GM23338 (cell line): Measurements from ENCODE around the gene PUS1. TPM values are rescaled to one million over a fixed set of nuclear protein-coding genes. Genes with fewer than 3 reads are reported as not detected.

Source experiments
- ATAC-seq: fragments of 200-7000 bp; cut with Tn5 transposase; 3 replicates; pipeline ENCODE4 v1.9.1; 2020
- DNase-seq: peaks from one replicate; pipeline ENCODE4 v3.0.0-alpha.2; 2015; ENCODE audit warnings: low spot score
- H2AFZ ChIP-seq: fragments of 200-600 bp; sonication (generic); 2 replicates; pipeline ENCODE4 v1.8.0; 2016; ENCODE audit warnings: antibody characterized with exemption, mild to moderate bottlenecking, moderate library complexity
- H3F3A ChIP-seq: fragments of 200-600 bp; sonication (generic); replicated peaks from 2 replicates; pipeline ENCODE4 v1.8.0; 2017; ENCODE audit warnings: antibody characterized with exemption, mixed run types, low read depth
- H3K27ac ChIP-seq: fragments of 200-600 bp; sonication (generic); 2 replicates; pipeline ENCODE4 v1.6.1; 2016; ENCODE audit warnings: low read depth
- H3K27me3 ChIP-seq: fragments of 200-600 bp; sonication (generic); 2 replicates; pipeline ENCODE4 v1.8.0; 2016; ENCODE audit warnings: mild to moderate bottlenecking, mixed run types, moderate library complexity; ENCODE audit not compliant: insufficient read depth
- H3K36me3 ChIP-seq: fragments of 200-600 bp; sonication (generic); 2 replicates; pipeline ENCODE4 v1.8.0; 2016; ENCODE audit warnings: mild to moderate bottlenecking; ENCODE audit not compliant: insufficient read depth
- H3K4me1 ChIP-seq: fragments of 200-600 bp; sonication (generic); 2 replicates; pipeline ENCODE4 v1.8.0; 2016; ENCODE audit warnings: mild to moderate bottlenecking, moderate library complexity; ENCODE audit not compliant: insufficient read depth
- H3K4me2 ChIP-seq: fragments of 200-600 bp; sonication (generic); 2 replicates; pipeline ENCODE4 v1.7.1; 2017; ENCODE audit warnings: mixed run types
- H3K4me3 ChIP-seq: fragments of 200-600 bp; sonication (generic); 2 replicates; pipeline ENCODE4 v1.6.1; 2016; ENCODE audit warnings: mixed run types
- H3K79me2 ChIP-seq: fragments of 200-600 bp; sonication (generic); replicated peaks from 2 replicates; pipeline ENCODE4 v1.8.0; 2017; ENCODE audit warnings: mild to moderate bottlenecking; ENCODE audit not compliant: insufficient read depth
- H3K9me2 ChIP-seq: fragments of 200-600 bp; sonication (generic); 2 replicates; pipeline ENCODE4 v1.8.0; 2017; ENCODE audit not compliant: insufficient read depth
- H4K20me1 ChIP-seq: fragments of 200-600 bp; sonication (generic); replicated peaks from 2 replicates; pipeline ENCODE4 v1.8.0; 2017; ENCODE audit warnings: mild to moderate bottlenecking; ENCODE audit not compliant: insufficient read depth
- H3K27ac Mint-ChIP-seq: 2 replicates; pipeline ENCODE4 v1.8.0; 2020; ENCODE audit warnings: inconsistent platforms, mild to moderate bottlenecking, moderate library complexity, mixed read lengths
- H3K27me3 Mint-ChIP-seq: 3 replicates; pipeline ENCODE4 v1.8.0; 2022; ENCODE audit warnings: low read depth, mild to moderate bottlenecking, moderate library complexity, mixed read lengths, inconsistent platforms; ENCODE audit not compliant: insufficient read depth, poor library complexity
- H3K36me3 Mint-ChIP-seq: 3 replicates; pipeline ENCODE4 v1.8.0; 2021; ENCODE audit warnings: low read depth, mild to moderate bottlenecking, inconsistent platforms, moderate library complexity, mixed read lengths
- H3K4me1 Mint-ChIP-seq: 3 replicates; pipeline ENCODE4 v1.8.0; 2020; ENCODE audit warnings: mild to moderate bottlenecking, inconsistent platforms, mixed read lengths
- H3K4me3 Mint-ChIP-seq: 3 replicates; pipeline ENCODE4 v1.8.0; 2021; ENCODE audit warnings: moderate library complexity, mild to moderate bottlenecking, inconsistent platforms, mixed read lengths
- H3K9me3 Mint-ChIP-seq: 3 replicates; pipeline ENCODE4 v1.8.0; 2020; ENCODE audit warnings: moderate library complexity, mild to moderate bottlenecking, inconsistent platforms, mixed read lengths
- CREB1 ChIP-seq: fragments of 250-450 bp; sonication (Bioruptor Pico); IDR thresholded peaks from 2 replicates; pipeline ENCODE4 v1.5.0; 2020; ENCODE audit warnings: low read depth, mild to moderate bottlenecking, moderate library complexity
- EZH2 ChIP-seq: fragments of 200-600 bp; sonication (generic); IDR thresholded peaks from one replicate; pipeline ENCODE4 v1.8.0; 2017; ENCODE audit warnings: antibody characterized with exemption, mild to moderate bottlenecking, low read depth; ENCODE audit not compliant: unreplicated experiment
- EZH2phosphoT487 ChIP-seq: fragments of 200-600 bp; sonication (generic); IDR thresholded peaks from one replicate; pipeline ENCODE4 v1.8.1; 2018; ENCODE audit warnings: antibody characterized with exemption; ENCODE audit not compliant: unreplicated experiment
- JUNB ChIP-seq: IDR thresholded peaks from one replicate; pipeline ENCODE4 v1.6.1; 2016; ENCODE audit warnings: antibody characterized with exemption; ENCODE audit not compliant: unreplicated experiment
- NANOG ChIP-seq: IDR thresholded peaks from 2 replicates; pipeline ENCODE4 v1.6.1; 2016; ENCODE audit warnings: antibody characterized with exemption, borderline replicate concordance
- POLR2AphosphoS5 ChIP-seq: IDR thresholded peaks from 2 replicates; pipeline ENCODE4 v1.6.1; 2016; ENCODE audit warnings: antibody characterized with exemption, low read depth
- REST ChIP-seq: IDR thresholded peaks from one replicate; pipeline ENCODE4 v1.6.1; 2018; ENCODE audit warnings: antibody characterized with exemption; ENCODE audit not compliant: unreplicated experiment
- STAT1 ChIP-seq: IDR thresholded peaks from one replicate; pipeline ENCODE4 v1.6.1; 2016; ENCODE audit warnings: antibody characterized with exemption; ENCODE audit not compliant: unreplicated experiment
- ZNF114 ChIP-seq: fragments of 250-450 bp; sonication (Bioruptor Pico); IDR thresholded peaks from 2 replicates; pipeline ENCODE4 v1.5.0; 2020; ENCODE audit warnings: mild to moderate bottlenecking, moderate library complexity
- ZNF331 ChIP-seq: fragments of 250-450 bp; sonication (Bioruptor Pico); IDR thresholded peaks from 2 replicates; pipeline ENCODE4 v1.5.0; 2020; ENCODE audit warnings: low read depth, mild to moderate bottlenecking, moderate library complexity
- ZNF462 ChIP-seq: fragments of 250-450 bp; sonication (Bioruptor Pico); IDR thresholded peaks from 2 replicates; pipeline ENCODE4 v1.5.0; 2020; ENCODE audit warnings: mild to moderate bottlenecking, moderate library complexity
- polyA plus RNA-seq: library from polyadenylated mRNA; unstranded; fragments of >200 nt; fragmentation: Nextera tagmentation; extraction: Ambion mirVana; gene quantifications from 2 replicates; pipeline ENCODE4 v1.2.1, GENCODE V29; 2016
- total RNA-seq: library from RNA; depleted of rRNA; stranded (reverse); fragments of >200 nt; shearing (Covaris generic); gene quantifications from 2 replicates; pipeline ENCODE4 v1.2.3, GENCODE V29; 2014
- TF ChIP-seq, protein P1 (sequence below): IDR thresholded peaks from 2 replicates; pipeline ENCODE4 v1.6.1; 2016; ENCODE audit warnings: antibody characterized with exemption
- TF ChIP-seq, protein P2 (sequence below), 2 experiments: fragments of 200-600 bp in 1 of 2; sonication (generic) in 1 of 2; conservative IDR thresholded peaks; 2 replicates each; pipeline versions ENCODE4 v1.5.1 to v1.6.1; 2016 to 2017; ENCODE audit warnings: antibody characterized with exemption in 2 of 2, low read depth in 2 of 2, mild to moderate bottlenecking in 2 of 2, moderate library complexity in 1 of 2

Gene PUS1
- total and polyA plus RNA-seq, 2 experiments from 2014 or later = 52.4 to 73.0 TPM

DNA sequence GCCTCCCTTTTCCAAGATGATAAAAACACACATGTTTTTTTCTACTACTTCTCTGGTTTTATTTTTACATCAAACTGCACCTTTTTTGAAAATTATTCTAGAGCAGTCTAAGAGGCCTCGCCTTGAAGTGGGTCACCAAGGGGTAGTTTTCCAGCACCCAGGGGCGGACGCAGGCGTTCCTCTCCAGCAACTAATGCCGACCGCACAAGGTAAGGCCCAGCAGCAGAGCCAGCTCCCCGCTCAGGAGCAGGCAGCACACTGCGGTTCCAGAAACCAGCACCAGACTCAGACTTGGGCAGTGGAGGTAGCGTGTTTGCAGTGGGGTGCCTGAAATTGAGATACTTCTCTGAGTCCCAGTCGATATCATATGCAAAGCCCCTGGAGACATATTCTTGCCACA, 52.3 kb downstream of the PUS1 start:
- no peak overlapping the region for H2AFZ ChIP-seq
- no peaks in the 10 kb centered on the region for H3K27me3 ChIP-seq
- H3F3A ChIP-seq = 0 out of 2 replicates have a peak, but pooled peaks cover 4% of the 10 kb centered on the region
- DNase-seq (no peak), ATAC-seq (no peak)
- peaks cover 28% of the 10 kb centered on the region for H3K79me2 ChIP-seq
- H3K9me3 Mint-ChIP-seq = no peaks in the 10 kb centered on the region
- no peaks in the 10 kb centered on the region for H3K9me2 ChIP-seq
- peak overlapping the region; percentile 16; the same call in 1 of the 2 replicates for H3K27ac Mint-ChIP-seq
- TF ChIP-seq CREB1 (CRISPR knock-in tag) (no peak), ZNF462 (CRISPR knock-in tag) (no peak), NANOG (no peak), EZH2 (no peak), POLR2AphosphoS5 (no peak), EZH2phosphoT487 (no peak), JUNB (no peak), ZNF114 (no peak), REST (no peak), ZNF331 (CRISPR knock-in tag) (no peak), STAT1 (no peak)
- TF ChIP-seq, protein P1, sequence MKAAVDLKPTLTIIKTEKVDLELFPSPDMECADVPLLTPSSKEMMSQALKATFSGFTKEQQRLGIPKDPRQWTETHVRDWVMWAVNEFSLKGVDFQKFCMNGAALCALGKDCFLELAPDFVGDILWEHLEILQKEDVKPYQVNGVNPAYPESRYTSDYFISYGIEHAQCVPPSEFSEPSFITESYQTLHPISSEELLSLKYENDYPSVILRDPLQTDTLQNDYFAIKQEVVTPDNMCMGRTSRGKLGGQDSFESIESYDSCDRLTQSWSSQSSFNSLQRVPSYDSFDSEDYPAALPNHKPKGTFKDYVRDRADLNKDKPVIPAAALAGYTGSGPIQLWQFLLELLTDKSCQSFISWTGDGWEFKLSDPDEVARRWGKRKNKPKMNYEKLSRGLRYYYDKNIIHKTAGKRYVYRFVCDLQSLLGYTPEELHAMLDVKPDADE = no peak
- TF ChIP-seq, protein P2, sequence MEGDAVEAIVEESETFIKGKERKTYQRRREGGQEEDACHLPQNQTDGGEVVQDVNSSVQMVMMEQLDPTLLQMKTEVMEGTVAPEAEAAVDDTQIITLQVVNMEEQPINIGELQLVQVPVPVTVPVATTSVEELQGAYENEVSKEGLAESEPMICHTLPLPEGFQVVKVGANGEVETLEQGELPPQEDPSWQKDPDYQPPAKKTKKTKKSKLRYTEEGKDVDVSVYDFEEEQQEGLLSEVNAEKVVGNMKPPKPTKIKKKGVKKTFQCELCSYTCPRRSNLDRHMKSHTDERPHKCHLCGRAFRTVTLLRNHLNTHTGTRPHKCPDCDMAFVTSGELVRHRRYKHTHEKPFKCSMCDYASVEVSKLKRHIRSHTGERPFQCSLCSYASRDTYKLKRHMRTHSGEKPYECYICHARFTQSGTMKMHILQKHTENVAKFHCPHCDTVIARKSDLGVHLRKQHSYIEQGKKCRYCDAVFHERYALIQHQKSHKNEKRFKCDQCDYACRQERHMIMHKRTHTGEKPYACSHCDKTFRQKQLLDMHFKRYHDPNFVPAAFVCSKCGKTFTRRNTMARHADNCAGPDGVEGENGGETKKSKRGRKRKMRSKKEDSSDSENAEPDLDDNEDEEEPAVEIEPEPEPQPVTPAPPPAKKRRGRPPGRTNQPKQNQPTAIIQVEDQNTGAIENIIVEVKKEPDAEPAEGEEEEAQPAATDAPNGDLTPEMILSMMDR (conservative IDR thresholded peaks at IDR 0.05; ENCODE audit: low read depth in 2 of 2) = no peak
- peaks cover 3% of the 10 kb centered on the region; the same call in 1 of the 2 replicates for H3K36me3 ChIP-seq
- no peak overlapping the region for H3K4me3 ChIP-seq
- no peak overlapping the region for H3K4me3 Mint-ChIP-seq
- peaks cover 3% of the 10 kb centered on the region; the same call in 2 of the 3 replicates for H3K4me1 Mint-ChIP-seq
- no peaks in the 10 kb centered on the region for H3K4me1 ChIP-seq
- H3K27ac ChIP-seq = no peak overlapping the region
- peaks cover 3% of the 10 kb centered on the region for H3K27me3 Mint-ChIP-seq
- H4K20me1 ChIP-seq = peaks cover 11% of the 10 kb centered on the region
- peaks cover 35% of the 10 kb centered on the region for H3K36me3 Mint-ChIP-seq
- no peak overlapping the region for H3K4me2 ChIP-seq
